NCI-H187 (cell line): Measurements from ENCODE around the gene SERINC5.
"Not testable (repeated sequence)": the region's sequence is repeated elsewhere in the genome, so short reads cannot be mapped to it uniquely, and the experiment has no call there.

ENCODE experiments used
- DNase-seq, 2 experiments: peaks; one replicate each; lab custom pipeline; 2025; lab: John Stamatoyannopoulos, UW

SERINC5 gene

GRCh38 chr5:80094236-80094738 lies 161.6 kb downstream of the SERINC5 start:
- no peak for DNase-seq

- DNase-seq = no peak
Observed at GRCh38 chr5:80093796-80094195, 162.1 kb downstream of the SERINC5 start.

GRCh38 chr5:80092486-80093107 lies 163.3 kb downstream of the SERINC5 start:
- no peak for DNase-seq

GRCh38 chr5:80091792-80092192 lies 164.1 kb downstream of the SERINC5 start:
- DNase-seq = not testable (repeated sequence)

- no peak for DNase-seq
Observed at GRCh38 chr5:80090884-80091166, 165.0 kb downstream of the SERINC5 start.

GRCh38 chr5:80083101-80083890 lies 172.6 kb downstream of the SERINC5 start:
- DNase-seq = peak; percentile 32 to 42

GRCh38 chr5:80082731-80083100 lies 173.1 kb downstream of the SERINC5 start:
- DNase-seq = peak; percentile 34 to 59

GRCh38 chr5:80082281-80082680 lies 173.6 kb downstream of the SERINC5 start:
- DNase-seq = no peak

GRCh38 chr5:80078921-80079320 lies 176.9 kb downstream of the SERINC5 start:
- no peak for DNase-seq

GRCh38 chr5:80077051-80077714 lies 178.7 kb downstream of the SERINC5 start:
- DNase-seq = no peak

- DNase-seq = no peak
Observed at GRCh38 chr5:80076131-80077050, 179.5 kb downstream of the SERINC5 start.

GRCh38 chr5:80072103-80073073 lies 183.5 kb downstream of the SERINC5 start:
- DNase-seq = no peak

GRCh38 chr5:80071510-80072021 lies 184.3 kb downstream of the SERINC5 start:
- DNase-seq = no peak

- no peak for DNase-seq
Observed at GRCh38 chr5:80070338-80071056, 185.4 kb downstream of the SERINC5 start.

- no peak for DNase-seq
Observed at GRCh38 chr5:80069918-80070318, 185.9 kb downstream of the SERINC5 start.

GRCh38 chr5:80069251-80069800 lies 186.5 kb downstream of the SERINC5 start:
- DNase-seq = no peak

- no peak for DNase-seq
Observed at GRCh38 chr5:80068775-80069174, 187.1 kb downstream of the SERINC5 start.

- no peak for DNase-seq
Observed at GRCh38 chr5:80068246-80068636, 187.6 kb downstream of the SERINC5 start.

GRCh38 chr5:80067531-80068245 lies 188.2 kb downstream of the SERINC5 start:
- no peak for DNase-seq
